GM19463 (cell line): ENCODE measurements around the gene ASS1.

ENCODE experiments used
- ATAC-seq: cut with Tn5 transposase; IDR thresholded peaks from one replicate; pipeline ENCODE4 v1.9.1; 2021; ENCODE audit warnings: mild to moderate bottlenecking, moderate library complexity; ENCODE audit not compliant: unreplicated experiment

Gene ASS1

GRCh38 chr9:130452835-130453234 lies 8.1 kb downstream of the ASS1 start:
- ATAC-seq = no peak

- no peak for ATAC-seq
Observed at GRCh38 chr9:130453487-130453886, 8.7 kb downstream of the ASS1 start.

- no peak for ATAC-seq
Observed at GRCh38 chr9:130454096-130454811, 9.5 kb downstream of the ASS1 start.

- ATAC-seq = no peak
Observed at GRCh38 chr9:130454812-130455325, 10.1 kb downstream of the ASS1 start.

- no peak for ATAC-seq
Observed at GRCh38 chr9:130458027-130458803, 13.5 kb downstream of the ASS1 start.

GRCh38 chr9:130458804-130459067 lies 14.0 kb downstream of the ASS1 start:
- no peak for ATAC-seq

- no peak for ATAC-seq
Observed at GRCh38 chr9:130459151-130459550, 14.4 kb downstream of the ASS1 start.

GRCh38 chr9:130459941-130460669 lies 15.3 kb downstream of the ASS1 start:
- no peak for ATAC-seq

- no peak for ATAC-seq
Observed at GRCh38 chr9:130461218-130461630, 16.5 kb downstream of the ASS1 start.

GRCh38 chr9:130461731-130462130 lies 17.0 kb downstream of the ASS1 start:
- no peak for ATAC-seq

- no peak for ATAC-seq
Observed at GRCh38 chr9:130462685-130463540, 18.2 kb downstream of the ASS1 start.

- no peak for ATAC-seq
Observed at GRCh38 chr9:130463763-130464745, 19.3 kb downstream of the ASS1 start.

GRCh38 chr9:130465383-130466096 lies 20.8 kb downstream of the ASS1 start:
- no peak for ATAC-seq

- no peak for ATAC-seq
Observed at GRCh38 chr9:130466537-130467217, 21.9 kb downstream of the ASS1 start.

GRCh38 chr9:130467316-130467715 lies 22.6 kb downstream of the ASS1 start:
- no peak for ATAC-seq

GRCh38 chr9:130468566-130468965 lies 23.8 kb downstream of the ASS1 start:
- no peak for ATAC-seq

GRCh38 chr9:130470269-130470668 lies 25.5 kb downstream of the ASS1 start:
- no peak for ATAC-seq

GRCh38 chr9:130470950-130471349 lies 26.2 kb downstream of the ASS1 start:
- no peak for ATAC-seq
